ENCODE data around the gene BMS1.
"Not testable (repeated sequence)": the region's sequence is repeated elsewhere in the genome, so short reads cannot be mapped to it uniquely, and the experiment has no call there.

The BMS1 gene

GRCh38 chr10:42768581-42769152 is 13.9 kb upstream of the BMS1 start:
- Histone ChIP-seq H3K36me3 (ENCODE audit: insufficient read depth, low read length) (no peaks in the 10 kb centered on the region), H3K9ac (ENCODE audit: low read depth, low read length) (no peak overlapping the region)

GRCh38 chr10:42769173-42769572 is 13.4 kb upstream of the BMS1 start:
- no peaks in the 10 kb centered on the region for H3K9me3 ChIP-seq (ENCODE audit: control insufficient read depth, insufficient read depth, low read length)
- no peaks in the 10 kb centered on the region for H3K36me3 ChIP-seq (ENCODE audit: insufficient read depth, low read length)
- H3K4me1 ChIP-seq (ENCODE audit: insufficient read depth, low read length) = no peaks in the 10 kb centered on the region
- no peak overlapping the region for H3K9ac ChIP-seq (ENCODE audit: low read depth, low read length)

More at GRCh38 chr10:42768581-42769152, 13.9 kb upstream of the BMS1 start:
- Histone ChIP-seq H3K4me1 (ENCODE audit: insufficient read depth, low read length) (no peaks in the 10 kb centered on the region), H3K9me3 (ENCODE audit: control insufficient read depth, insufficient read depth, low read length) (no peaks in the 10 kb centered on the region)

- Histone ChIP-seq H3K4me1 (ENCODE audit: insufficient read depth, low read length) (no peaks in the 10 kb centered on the region), H3K9ac (ENCODE audit: low read depth, low read length) (no peak overlapping the region), H3K9me3 (ENCODE audit: control insufficient read depth, insufficient read depth, low read length) (no peaks in the 10 kb centered on the region), H3K36me3 (ENCODE audit: insufficient read depth, low read length) (no peaks in the 10 kb centered on the region)
These were observed 12.9 kb upstream of the BMS1 start for GRCh38 chr10:42769673-42770072.

GRCh38 chr10:42776681-42777080 is 5.9 kb upstream of the BMS1 start:
- H3K36me3 ChIP-seq (ENCODE audit: insufficient read depth, low read length) = no peaks in the 10 kb centered on the region
- no peak overlapping the region for H3K9ac ChIP-seq (ENCODE audit: low read depth, low read length)
- H3K4me1 ChIP-seq (ENCODE audit: insufficient read depth, low read length) = no peaks in the 10 kb centered on the region
- no peaks in the 10 kb centered on the region for H3K9me3 ChIP-seq (ENCODE audit: control insufficient read depth, insufficient read depth, low read length)

DNA sequence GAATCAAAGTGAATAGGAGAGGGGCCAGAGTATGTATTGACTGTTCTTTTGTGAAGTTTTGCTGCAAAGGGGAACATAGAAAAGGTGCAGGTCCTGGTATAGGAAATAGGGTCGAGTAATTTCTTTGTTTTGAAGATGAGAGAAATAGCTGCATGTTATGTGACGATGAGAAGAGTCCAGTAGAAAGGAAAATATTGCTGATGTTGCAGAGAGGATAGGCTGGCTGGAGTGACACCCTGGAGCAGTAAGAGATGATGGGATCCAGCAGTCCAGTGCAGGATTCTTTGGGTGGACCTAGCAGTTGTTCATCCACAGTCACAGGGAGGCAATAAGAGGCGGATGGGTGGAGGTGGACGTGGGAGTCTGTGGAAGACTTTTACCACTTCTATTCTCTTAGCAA is 2.1 kb upstream of the BMS1 start:
- no peaks in the 10 kb centered on the region for H3K9me3 ChIP-seq (ENCODE audit: control insufficient read depth, insufficient read depth, low read length)
- no peaks in the 10 kb centered on the region for H3K4me1 ChIP-seq (ENCODE audit: insufficient read depth, low read length)
- H3K36me3 ChIP-seq (ENCODE audit: insufficient read depth, low read length) = 0 out of 2 replicates have a peak, but pooled peaks cover 2% of the 10 kb centered on the region
- no peak overlapping the region for H3K9ac ChIP-seq (ENCODE audit: low read depth, low read length)

DNA sequence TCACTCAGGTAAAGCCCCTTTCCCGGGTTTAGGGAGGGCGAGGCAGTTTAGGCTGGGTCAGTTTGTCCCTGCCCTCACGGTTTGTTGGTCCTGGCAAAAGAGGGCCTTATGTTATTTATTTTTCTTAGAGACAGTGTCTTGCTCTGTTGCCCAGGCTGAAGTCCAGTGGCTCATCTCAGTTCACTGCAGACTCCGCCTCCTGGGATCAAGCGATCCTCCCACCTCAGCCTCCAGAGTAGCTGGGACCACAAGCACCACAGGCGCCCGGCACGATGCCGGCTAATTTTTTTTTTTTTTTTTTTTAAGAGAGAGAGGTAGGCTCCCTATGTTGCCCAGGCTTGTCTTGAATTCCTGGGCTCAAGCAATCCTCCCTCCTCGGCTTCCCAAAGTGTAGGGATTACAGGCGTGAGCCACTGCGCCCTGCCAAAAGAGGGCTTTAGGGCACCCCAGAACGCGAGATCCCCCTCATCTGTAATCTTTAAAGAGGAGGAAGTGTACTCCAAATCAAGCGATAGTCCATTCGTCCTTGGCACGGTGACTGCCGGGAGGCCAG is 626 bp upstream of the BMS1 start:
- no peaks in the 10 kb centered on the region for H3K9me3 ChIP-seq (ENCODE audit: control insufficient read depth, insufficient read depth, low read length)
- H3K4me1 ChIP-seq (ENCODE audit: insufficient read depth, low read length) = no peaks in the 10 kb centered on the region

GRCh38 chr10:42783181-42783549 is 570 bp downstream of the BMS1 start:
- H3K9me3 ChIP-seq (ENCODE audit: control insufficient read depth, insufficient read depth, low read length) = no peaks in the 10 kb centered on the region
- peak overlapping the region; percentile 72 for H3K9ac ChIP-seq (ENCODE audit: low read depth, low read length)
- no peaks in the 10 kb centered on the region for H3K4me1 ChIP-seq (ENCODE audit: insufficient read depth, low read length)
- H3K36me3 ChIP-seq (ENCODE audit: insufficient read depth, low read length) = peaks cover 12% of the 10 kb centered on the region; the same call in 1 of the 2 replicates

More for the DNA sequence above, 626 bp upstream of the BMS1 start:
- H3K36me3 ChIP-seq (ENCODE audit: insufficient read depth, low read length) = peaks cover 12% of the 10 kb centered on the region; the same call in 1 of the 2 replicates
- H3K9ac ChIP-seq (ENCODE audit: low read depth, low read length) = peak overlapping the region; percentile 72

DNA sequence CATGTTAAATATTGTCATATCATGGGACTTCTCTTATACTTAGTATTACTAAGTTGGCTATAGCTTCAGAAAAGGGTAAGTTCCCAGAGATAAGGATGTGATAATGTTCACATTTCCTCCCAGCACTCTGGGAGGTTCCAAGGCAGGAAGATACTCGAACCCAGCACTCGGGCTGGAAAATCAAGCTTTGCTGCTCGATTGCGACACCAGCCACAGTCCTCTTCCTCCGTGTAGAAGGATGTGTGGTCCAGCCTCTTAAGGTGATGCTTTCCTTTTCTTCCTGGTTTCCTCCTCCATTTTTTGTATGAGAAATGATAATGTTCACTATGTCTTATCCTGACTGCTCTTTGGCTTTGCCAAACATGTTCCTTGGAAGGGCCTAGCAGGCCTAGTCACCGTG is 3.2 kb downstream of the BMS1 start:
- H3K4me1 ChIP-seq (ENCODE audit: insufficient read depth, low read length) = no peaks in the 10 kb centered on the region
- no peak overlapping the region for H3K9ac ChIP-seq (ENCODE audit: low read depth, low read length)
- H3K36me3 ChIP-seq (ENCODE audit: insufficient read depth, low read length) = peaks cover 16% of the 10 kb centered on the region
- no peaks in the 10 kb centered on the region for H3K9me3 ChIP-seq (ENCODE audit: control insufficient read depth, insufficient read depth, low read length)

DNA sequence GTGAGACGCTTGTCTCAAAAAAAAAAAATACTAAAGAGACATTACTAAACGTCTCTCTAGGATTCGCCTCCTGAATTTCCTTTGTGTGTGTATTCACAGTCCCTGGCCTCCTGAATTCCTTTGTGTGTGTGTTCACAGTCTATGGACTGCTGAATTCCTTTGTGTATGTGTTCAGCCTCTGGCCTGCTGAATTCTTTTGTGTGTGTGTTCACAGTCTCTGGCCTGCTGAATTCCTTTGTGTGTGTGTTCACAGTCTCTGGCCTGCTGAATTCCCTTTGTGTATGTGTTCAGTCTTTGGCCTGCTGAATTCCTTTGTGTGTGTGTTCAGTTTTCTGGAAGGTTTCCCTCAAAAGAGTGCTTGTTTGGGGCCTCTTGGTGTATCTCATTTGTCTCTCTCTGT is 8.2 kb downstream of the BMS1 start:
- Histone ChIP-seq H3K9me3 (ENCODE audit: control insufficient read depth, insufficient read depth, low read length) (no peaks in the 10 kb centered on the region), H3K36me3 (ENCODE audit: insufficient read depth, low read length) (peaks cover 39% of the 10 kb centered on the region), H3K4me1 (ENCODE audit: insufficient read depth, low read length) (no peaks in the 10 kb centered on the region), H3K9ac (ENCODE audit: low read depth, low read length) (no peak overlapping the region)

DNA sequence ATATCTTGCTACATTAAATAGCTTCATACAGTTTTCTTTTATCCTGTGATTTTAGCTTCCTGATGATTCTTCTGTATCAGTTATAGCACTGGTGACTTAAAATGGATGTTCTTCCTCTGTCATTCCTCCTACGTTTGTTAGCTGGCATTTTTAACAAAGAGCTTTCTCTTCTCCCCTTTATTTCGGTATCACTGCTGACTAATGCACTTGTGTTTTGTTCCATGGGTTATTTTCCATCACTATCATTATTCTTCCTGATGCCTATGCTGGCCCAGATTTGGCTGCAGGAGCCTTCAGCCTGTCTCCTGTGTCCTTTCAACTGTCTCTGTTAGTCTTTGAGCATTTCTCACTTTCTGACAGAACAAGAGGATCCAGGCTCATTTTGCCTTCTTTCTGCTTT is 13.1 kb downstream of the BMS1 start:
- Histone ChIP-seq H3K9me3 (ENCODE audit: control insufficient read depth, insufficient read depth, low read length) (no peaks in the 10 kb centered on the region), H3K9ac (ENCODE audit: low read depth, low read length) (no peak overlapping the region), H3K36me3 (ENCODE audit: insufficient read depth, low read length) (peaks cover 56% of the 10 kb centered on the region), H3K4me1 (ENCODE audit: insufficient read depth, low read length) (no peaks in the 10 kb centered on the region)

DNA sequence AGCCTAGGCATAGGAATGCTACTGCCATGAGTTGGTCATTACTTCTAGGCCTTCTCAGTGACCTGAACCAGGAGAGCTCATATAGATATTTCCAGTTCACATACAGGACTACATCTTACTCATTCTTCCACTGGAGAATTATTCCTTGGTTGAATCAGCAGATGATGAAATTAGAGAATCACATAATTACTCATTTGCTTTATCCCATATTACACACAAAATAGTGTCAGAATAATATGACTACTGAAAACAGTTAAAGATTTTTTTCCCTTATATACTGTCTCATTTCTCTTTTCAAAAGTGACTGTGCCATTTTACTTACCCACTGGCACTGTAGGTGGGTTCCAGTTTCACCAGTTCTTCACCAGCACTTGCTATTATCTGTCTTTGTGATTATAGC is 18.5 kb downstream of the BMS1 start:
- Histone ChIP-seq H3K9ac (ENCODE audit: low read depth, low read length) (no peak overlapping the region), H3K36me3 (ENCODE audit: insufficient read depth, low read length) (peaks cover 46% of the 10 kb centered on the region), H3K4me1 (ENCODE audit: insufficient read depth, low read length) (no peaks in the 10 kb centered on the region), H3K9me3 (ENCODE audit: control insufficient read depth, insufficient read depth, low read length) (no peaks in the 10 kb centered on the region)

GRCh38 chr10:42802876-42803275 is 20.3 kb downstream of the BMS1 start:
- Histone ChIP-seq H3K9ac (ENCODE audit: low read depth, low read length) (no peak overlapping the region), H3K36me3 (ENCODE audit: insufficient read depth, low read length) (peaks cover 38% of the 10 kb centered on the region), H3K4me1 (ENCODE audit: insufficient read depth, low read length) (no peaks in the 10 kb centered on the region)

DNA sequence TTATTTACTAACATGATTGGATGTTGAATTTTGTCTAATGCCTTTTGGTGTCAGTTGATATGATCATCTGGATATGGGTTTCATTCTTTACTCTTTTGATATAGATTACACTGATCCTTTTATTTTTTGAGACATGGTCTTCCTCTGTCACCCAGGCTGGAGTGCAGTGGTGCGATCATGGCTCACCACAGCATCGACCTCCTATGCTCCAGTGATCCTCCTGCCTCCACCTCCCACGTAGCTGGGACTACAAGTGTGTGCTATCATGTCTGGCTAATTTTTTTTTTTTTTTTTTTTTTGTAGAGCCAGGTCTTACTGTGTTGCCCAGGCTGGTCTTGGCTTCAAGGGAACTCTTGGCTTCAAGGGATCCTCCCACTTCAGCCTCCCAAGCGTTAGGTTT is 27.1 kb downstream of the BMS1 start:
- Histone ChIP-seq H3K36me3 (ENCODE audit: insufficient read depth, low read length) (peaks cover 9% of the 10 kb centered on the region; the same call in 1 of the 2 replicates), H3K9ac (ENCODE audit: low read depth, low read length) (no peak overlapping the region), H3K9me3 (ENCODE audit: control insufficient read depth, insufficient read depth, low read length) (peaks cover 4% of the 10 kb centered on the region), H3K4me1 (ENCODE audit: insufficient read depth, low read length) (no peaks in the 10 kb centered on the region)

More at GRCh38 chr10:42802876-42803275, 20.3 kb downstream of the BMS1 start:
- H3K9me3 ChIP-seq (ENCODE audit: control insufficient read depth, insufficient read depth, low read length) = no peaks in the 10 kb centered on the region

DNA sequence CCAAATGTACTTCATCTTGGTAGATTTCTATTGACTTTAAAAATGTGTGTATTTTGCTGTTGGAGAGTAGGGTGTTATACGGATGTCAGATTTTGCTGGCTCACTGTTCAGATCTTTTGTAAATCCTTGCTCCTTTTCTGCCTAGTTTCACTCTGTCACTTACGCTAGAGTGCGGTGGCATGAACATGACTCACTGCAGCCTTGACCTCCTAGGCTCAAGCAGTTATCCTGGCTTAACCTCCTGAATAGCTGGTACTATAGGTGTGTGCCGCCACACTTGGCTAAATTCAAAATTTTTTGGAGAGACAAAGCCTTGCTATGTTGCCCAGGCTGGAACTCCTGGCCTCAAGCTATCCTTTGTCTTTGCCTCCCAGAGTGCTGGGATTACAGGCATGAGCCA is 29.4 kb downstream of the BMS1 start:
- H3K4me1 ChIP-seq (ENCODE audit: insufficient read depth, low read length) = peaks cover 5% of the 10 kb centered on the region; the same call in 1 of the 2 replicates
- H3K36me3 ChIP-seq (ENCODE audit: insufficient read depth, low read length) = peaks cover 5% of the 10 kb centered on the region; the same call in 1 of the 2 replicates
- H3K9me3 ChIP-seq (ENCODE audit: control insufficient read depth, insufficient read depth, low read length) = peaks cover 6% of the 10 kb centered on the region
- no peak overlapping the region for H3K9ac ChIP-seq (ENCODE audit: low read depth, low read length)

GRCh38 chr10:42813989-42814687 is 31.5 kb downstream of the BMS1 start:
- not testable (repeated sequence) for H3K36me3 ChIP-seq (ENCODE audit: insufficient read depth, low read length); H3K9me3 ChIP-seq (ENCODE audit: control insufficient read depth, insufficient read depth, low read length); H3K9ac ChIP-seq (ENCODE audit: low read depth, low read length)
- H3K4me1 ChIP-seq (ENCODE audit: insufficient read depth, low read length) = peaks cover 10% of the 10 kb centered on the region
